Measurements from ENCODE around the gene PDLIM3. TPM values are rescaled to one million over a fixed set of nuclear protein-coding genes. Genes with fewer than 3 reads are reported as not detected.

Gene PDLIM3
- polyA plus RNA-seq, 1 of the 3 experiments (the other 2 are of a cell fraction) = 0.08 TPM

GRCh38 chr4:185504098-185505047 lies 30.9 kb downstream of the PDLIM3 start:
- WGBS (ENCODE audit: low lambda C conversion rate) = 84% methylated on average over 21 of the region's 21 CpGs
- Histone ChIP-seq H2AFZ (ENCODE audit: low read depth) (no peak overlapping the region), H3K9ac (no peak overlapping the region), H3K36me3 (replicated peaks in 1 of 2; ENCODE audit: control insufficient read depth in 1 of 2, insufficient read depth in 2 of 2, low read length in 1 of 2) (no peaks in the 10 kb centered on the region), H4K20me1 (ENCODE audit: insufficient read depth) (no peaks in the 10 kb centered on the region), H3K4me2 (no peak overlapping the region), H3K79me2 (ENCODE audit: insufficient read depth) (no peaks in the 10 kb centered on the region), H3K27me3 (ENCODE audit: insufficient read depth) (no peaks in the 10 kb centered on the region), H3K27ac (ENCODE audit: low read depth in 2 of 2, low read length in 1 of 2) (no peak overlapping the region), H3K4me1 (ENCODE audit: control insufficient read depth in 1 of 2, insufficient read depth in 2 of 2, low read depth in 1 of 2, low read length in 1 of 2) (no peaks in the 10 kb centered on the region; a peak in 1 of 4 replicates), H3K4me3 (ENCODE audit: low read depth in 2 of 2, low read length in 1 of 2) (no peak overlapping the region), H3K9me2 (no peaks in the 10 kb centered on the region), H3F3A (replicated peaks; ENCODE audit: insufficient read depth) (no peaks in the 10 kb centered on the region), H3K9me3 (no peaks in the 10 kb centered on the region)
- TF ChIP-seq NRF1 (IDR thresholded peaks at IDR 0.05; ENCODE audit: low read depth, low read length) = no peak
- POLR2A ChIA-PET = no interaction called here
- DNase-seq = no peak
- CTCF ChIA-PET = interaction anchor here (1.4 kb wide), 1 partner anchor 15 kb away, joined by 3 read pairs; no protein-coding TSS in a partner anchor

DNA sequence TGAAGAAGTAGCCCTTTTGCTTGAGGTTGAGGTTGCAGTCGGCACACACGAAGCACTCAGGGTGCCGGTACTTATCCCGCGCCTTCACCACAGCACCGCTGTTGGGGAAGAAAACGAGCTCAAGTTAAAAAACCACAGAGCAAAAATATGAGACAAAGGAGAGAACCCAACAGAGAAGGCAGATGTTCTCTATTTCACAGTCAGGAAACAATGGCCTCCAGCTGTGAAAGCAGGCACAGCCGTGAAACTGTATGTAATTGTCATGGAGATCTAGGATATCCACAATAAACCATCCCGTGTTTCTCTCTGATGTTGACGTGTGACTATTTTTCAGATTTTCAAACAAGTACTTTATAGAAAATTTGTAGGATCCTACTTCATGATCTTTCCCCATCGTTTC lies 32.9 kb downstream of the PDLIM3 start:
- H3K27ac ChIP-seq (ENCODE audit: low read depth in 2 of 2, low read length in 1 of 2) = no peak overlapping the region
- H3K79me2 ChIP-seq (ENCODE audit: insufficient read depth) = no peaks in the 10 kb centered on the region
- no peak overlapping the region for H3K9ac ChIP-seq
- no peak overlapping the region for H2AFZ ChIP-seq (ENCODE audit: low read depth)
- no peaks in the 10 kb centered on the region for H3K4me1 ChIP-seq (ENCODE audit: control insufficient read depth in 1 of 2, insufficient read depth in 2 of 2, low read depth in 1 of 2, low read length in 1 of 2)
- H4K20me1 ChIP-seq (ENCODE audit: insufficient read depth) = no peaks in the 10 kb centered on the region
- no peaks in the 10 kb centered on the region for H3K9me2 ChIP-seq
- 65% methylated on average over 11 of the region's 11 CpGs for WGBS (ENCODE audit: low lambda C conversion rate)
- no peak for DNase-seq
- ChIA-PET CTCF (interaction anchor here (1.0 kb wide), 1 partner anchor 8 kb away, joined by 4 read pairs; no protein-coding TSS in a partner anchor), POLR2A (no interaction called here)
- no peaks in the 10 kb centered on the region for H3F3A ChIP-seq (replicated peaks; ENCODE audit: insufficient read depth)
- H3K9me3 ChIP-seq = no peaks in the 10 kb centered on the region
- TF ChIP-seq CTCF (IDR thresholded peaks at IDR 0.05) = no peak
- TF ChIP-seq GATA2 (CRISPR knock-in tag; IDR thresholded peaks at IDR 0.05) = no peak
- TF ChIP-seq IRF3 (IDR thresholded peaks at IDR 0.05; ENCODE audit: low read depth, low read length) = no peak
- TF ChIP-seq USF1 (IDR thresholded peaks at IDR 0.05; ENCODE audit: borderline replicate concordance, low read depth) = no peak
- no peak for TF ChIP-seq USF2 (IDR thresholded peaks at IDR 0.05; ENCODE audit: borderline replicate concordance, low read depth, low read length)
- TF ChIP-seq POLR2AphosphoS5 (IDR thresholded peaks at IDR 0.05; ENCODE audit: low read depth, low read length) = no peak
- no peak for TF ChIP-seq ZBTB33 (IDR thresholded peaks at IDR 0.05; ENCODE audit: borderline replicate concordance, low read depth)
- TF ChIP-seq NRF1 (IDR thresholded peaks at IDR 0.05; ENCODE audit: low read depth, low read length) = no peak
- no peak for TF ChIP-seq ELF1 (IDR thresholded peaks at IDR 0.05)
- no peak for TF ChIP-seq CHD2 (IDR thresholded peaks at IDR 0.05; ENCODE audit: low read length, partially characterized antibody)
- H3K4me3 ChIP-seq (ENCODE audit: low read depth in 2 of 2, low read length in 1 of 2) = no peak overlapping the region
- H3K36me3 ChIP-seq (replicated peaks in 1 of 2; ENCODE audit: control insufficient read depth in 1 of 2, insufficient read depth in 2 of 2, low read length in 1 of 2) = no peaks in the 10 kb centered on the region
- H3K4me2 ChIP-seq = no peak overlapping the region
- H3K27me3 ChIP-seq (ENCODE audit: insufficient read depth) = no peaks in the 10 kb centered on the region
